Activated CD4-positive, alpha-beta T cell treated with anti-CD3 and anti-CD28 coated beads for 24 hours (primary cell): ENCODE results near the gene MYO3B.
"Not testable (repeated sequence)": the region's sequence is repeated elsewhere in the genome, so short reads cannot be mapped to it uniquely, and the experiment has no call there.

Source experiments
- DNase-seq, 2 donors: peaks; one replicate each; pipeline ENCODE4 v3.0.0-alpha.2; 2020; ENCODE audit warnings: low read depth in 2 of 2

MYO3B gene

DNA sequence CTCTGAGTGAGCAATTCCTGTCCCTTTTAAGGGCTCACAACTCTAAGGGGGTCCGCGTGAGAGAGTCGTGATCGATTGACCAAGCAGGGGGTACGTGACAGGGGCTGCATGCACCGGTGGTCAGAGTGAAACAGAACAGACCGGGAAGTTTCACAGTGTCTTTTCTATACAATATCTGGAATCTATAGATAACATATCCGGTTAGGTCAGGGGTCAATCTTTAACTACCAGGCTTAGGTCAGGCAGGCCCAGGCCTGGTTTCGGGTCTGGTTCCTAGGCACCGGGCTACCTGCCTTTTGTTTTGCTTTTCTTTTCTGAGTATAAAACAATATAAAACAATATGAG, 35.3 kb downstream of the MYO3B start:
- not testable (repeated sequence) for DNase-seq

DNA sequence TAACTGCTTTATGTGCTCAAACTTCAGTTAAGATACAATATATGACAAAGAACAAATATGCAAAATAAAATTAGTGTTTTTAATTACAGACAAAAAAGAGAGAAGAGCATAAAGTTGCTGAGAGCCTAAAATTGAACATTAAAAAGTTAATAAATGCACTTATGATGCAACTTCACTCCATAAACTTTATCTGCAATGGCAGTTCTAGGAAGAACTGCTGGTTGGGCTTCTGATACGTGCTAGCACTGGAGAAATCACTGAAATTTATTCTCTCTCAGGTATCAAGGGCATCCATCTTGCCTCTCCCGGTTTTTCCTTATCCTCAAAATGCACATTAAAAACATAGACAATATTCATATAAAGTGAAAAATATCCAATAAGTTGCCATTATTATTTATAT, 35.7 kb downstream of the MYO3B start:
- DNase-seq: no peak

DNA sequence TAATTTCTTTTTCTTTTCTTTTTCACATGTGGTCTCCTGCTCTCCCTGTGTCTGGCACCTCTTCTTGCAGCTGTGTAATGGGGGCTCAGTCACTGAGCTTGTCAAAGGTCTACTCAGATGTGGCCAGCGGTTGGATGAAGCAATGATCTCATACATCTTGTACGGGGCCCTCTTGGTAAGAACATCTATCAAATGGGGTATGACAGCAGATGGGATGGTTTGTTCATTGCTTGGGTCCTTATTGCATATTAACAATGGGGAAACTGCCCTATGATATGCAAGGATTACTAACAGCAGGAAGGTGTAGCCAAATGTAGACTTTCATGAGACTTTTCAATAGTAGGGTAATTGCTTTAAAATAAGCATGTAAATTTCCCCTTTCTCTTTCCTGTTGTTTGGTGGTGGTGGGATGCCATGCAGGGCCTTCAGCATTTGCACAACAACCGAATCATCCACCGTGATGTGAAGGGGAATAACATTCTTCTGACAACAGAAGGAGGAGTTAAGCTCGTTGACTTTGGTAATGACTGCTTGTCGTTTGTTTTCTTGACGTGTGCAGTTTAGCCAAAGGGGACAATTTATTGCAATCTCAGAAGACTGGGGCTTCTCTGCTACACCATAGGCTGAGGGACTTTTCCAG, 36.5 kb downstream of the MYO3B start:
- no peak for DNase-seq

DNA sequence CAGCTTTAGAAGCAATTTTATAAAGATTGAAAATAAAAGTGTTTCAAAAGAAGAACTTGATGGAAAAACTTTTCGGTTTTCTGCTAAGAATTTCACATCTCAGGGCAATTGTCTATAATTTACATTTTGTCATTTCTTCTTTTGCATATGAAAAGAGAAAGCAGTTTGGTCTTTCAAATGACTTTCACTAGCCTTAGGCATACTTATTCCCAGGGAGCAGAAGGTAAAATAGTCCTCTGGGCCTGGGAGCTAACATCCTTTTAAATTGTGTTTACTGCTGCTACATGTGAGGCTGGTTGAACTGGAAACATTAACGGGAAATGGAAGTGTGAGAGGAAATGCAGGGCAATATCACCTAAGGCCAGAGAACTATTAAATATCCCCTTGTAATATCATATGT, 37.1 kb downstream of the MYO3B start:
- DNase-seq: no peak

DNA sequence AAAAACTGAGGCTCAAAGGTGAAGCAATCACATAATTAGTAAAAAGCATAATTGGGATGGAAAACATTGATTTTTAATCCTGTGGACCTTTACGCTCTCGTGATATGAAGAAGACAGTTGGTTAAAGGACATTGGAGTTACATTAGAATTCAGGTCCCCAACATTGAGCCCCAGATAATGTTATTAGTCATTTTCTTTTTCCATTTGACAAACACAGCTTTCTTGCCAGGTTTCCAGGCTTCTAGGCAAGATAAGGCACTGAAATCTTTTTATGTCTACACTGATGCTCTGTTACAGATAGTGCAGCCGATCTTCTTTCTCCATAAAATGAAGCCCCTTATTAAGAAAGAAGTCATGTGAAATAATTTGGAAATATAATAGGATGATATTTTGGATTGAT, 38.5 kb downstream of the MYO3B start:
- DNase-seq: no peak

DNA sequence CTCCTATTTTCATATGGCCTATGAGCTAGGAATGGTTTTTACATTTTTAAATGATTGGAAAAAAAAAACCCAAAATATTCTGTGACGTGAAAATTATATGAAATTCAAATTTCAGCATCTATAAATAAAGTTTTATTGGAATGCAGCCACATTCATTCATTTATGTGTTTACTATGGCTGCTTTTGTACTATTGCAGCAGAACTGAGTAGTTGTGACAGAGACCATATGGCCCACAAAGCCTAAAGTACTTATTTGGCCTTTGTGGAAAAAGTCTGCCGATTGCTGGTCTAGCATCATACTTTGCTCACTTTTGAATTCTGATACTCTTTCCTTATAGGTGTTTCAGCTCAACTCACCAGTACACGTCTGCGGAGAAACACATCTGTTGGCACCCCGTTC, 39.0 kb downstream of the MYO3B start:
- DNase-seq: no peak

DNA sequence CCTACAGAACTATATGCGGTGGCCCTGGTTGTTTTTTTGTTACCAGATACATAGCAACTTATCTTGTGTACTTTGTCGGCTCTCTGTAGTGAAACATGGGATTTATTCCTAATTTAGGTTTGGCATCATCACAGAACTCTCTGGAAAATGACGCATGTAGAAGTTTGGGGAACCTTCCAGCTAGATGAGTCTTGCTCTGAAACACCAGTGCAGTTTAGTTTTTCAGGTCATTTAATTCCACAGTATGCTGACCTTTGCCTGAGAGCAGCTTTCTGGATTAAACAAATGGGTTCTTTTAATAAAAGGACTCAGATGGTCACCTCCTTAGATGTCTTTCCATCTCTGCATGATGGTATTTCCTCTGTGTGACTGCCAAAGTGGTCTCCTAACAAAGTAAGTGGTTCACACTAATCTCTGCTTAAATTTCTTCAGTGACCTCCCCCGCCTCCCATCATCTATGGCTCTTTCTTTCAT, 39.9 kb downstream of the MYO3B start:
- DNase-seq: no peak

DNA sequence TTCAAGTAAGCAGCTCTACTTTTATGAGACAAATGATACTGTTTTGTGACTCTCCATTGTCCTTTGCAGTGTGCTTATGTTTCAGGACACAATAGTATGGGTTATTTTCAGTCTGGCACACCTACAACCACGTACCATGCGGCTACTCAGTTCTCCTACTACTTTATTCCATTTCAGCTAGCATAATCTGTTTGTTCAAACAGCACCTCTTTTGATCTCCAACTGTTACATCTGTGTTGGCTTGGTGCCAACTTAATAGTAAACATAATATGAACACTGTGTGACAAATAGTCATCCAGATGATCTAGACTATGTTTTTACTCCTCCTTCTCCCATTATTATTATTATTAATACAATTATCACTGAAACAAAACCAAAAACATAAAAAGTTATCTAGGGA, 40.5 kb downstream of the MYO3B start:
- DNase-seq: no peak

DNA sequence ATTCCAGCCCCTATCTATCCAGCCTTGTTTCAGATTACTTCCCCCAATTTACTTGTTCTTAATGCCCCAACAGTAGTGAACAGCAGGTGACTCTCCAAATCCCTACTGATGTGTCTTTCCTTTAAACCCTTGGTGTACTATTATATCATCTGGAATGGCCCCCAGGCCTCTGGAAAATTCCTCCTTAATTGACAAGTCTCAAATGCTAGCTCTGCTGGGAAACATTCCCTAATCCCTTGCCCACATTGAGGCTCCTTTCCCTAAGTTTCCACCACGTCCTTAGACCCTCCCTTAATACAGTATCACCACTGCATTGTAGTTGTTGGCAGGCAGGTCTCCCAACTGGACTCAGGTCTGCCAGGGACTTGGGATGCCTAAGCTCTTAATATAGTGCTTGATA, 41.0 kb downstream of the MYO3B start:
- DNase-seq: no peak

DNA sequence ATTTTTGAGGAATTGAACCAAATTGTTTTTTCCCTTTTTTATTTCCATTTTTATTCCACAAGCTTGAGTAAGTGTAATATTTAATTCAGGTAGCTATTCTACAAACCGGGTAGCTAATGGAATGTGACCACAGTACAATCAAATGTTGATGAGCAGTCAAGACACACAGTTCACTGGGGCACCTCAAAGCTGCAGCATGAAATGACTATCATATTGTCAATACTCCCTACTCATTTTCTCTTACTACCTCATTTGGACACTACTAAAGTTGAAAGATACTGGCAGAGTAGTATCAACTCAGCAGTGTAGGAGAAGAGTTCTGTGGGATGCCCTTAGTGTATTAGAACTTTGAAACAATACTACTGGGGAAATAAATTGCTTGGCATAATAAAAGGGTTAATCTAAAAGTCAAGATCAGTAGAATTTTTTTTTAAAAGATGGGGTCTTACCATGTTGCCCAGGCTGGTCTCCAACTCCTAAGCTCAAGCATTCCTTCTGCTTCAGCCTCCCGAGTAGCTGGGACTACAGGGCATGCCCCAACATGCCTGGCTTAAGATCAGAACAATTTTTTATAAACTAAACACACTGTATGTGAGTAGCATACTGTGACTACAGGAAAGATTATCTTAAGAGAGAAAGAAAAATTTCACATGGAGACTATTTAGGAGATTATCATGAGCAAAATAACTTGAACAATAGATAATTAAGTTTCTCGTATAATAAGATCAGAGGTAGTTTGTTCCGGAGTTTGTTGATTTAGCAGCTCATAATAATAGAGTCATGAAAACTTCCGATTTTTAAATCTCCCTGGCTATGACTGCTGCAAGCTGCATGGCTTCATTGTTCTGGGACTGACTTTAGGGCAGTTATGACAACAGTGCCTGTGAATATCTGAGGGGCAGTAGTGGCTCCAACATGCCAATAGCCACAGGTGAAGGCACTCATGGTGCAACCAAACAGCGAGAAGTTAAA, 43.7 kb downstream of the MYO3B start:
- DNase-seq: no peak

DNA sequence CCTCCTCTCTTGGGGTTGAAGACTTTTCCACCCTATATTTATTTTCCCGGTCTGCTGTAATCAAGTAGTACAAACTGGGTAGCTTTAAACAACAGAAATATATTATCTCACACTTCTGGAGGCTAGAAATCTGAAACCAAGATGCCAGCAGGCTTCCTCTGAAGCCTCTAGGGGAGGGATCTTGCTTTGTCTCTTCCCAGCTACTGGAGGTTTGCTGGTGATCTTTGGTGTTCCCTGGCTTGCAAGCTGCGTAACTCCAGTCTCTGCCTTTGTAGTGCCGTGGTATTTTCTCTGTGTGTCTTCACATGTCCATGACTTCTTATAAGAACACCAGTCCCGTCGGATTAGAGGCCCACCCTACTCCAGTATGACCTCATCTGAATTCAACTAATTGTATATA, 44.4 kb downstream of the MYO3B start:
- no peak for DNase-seq

DNA sequence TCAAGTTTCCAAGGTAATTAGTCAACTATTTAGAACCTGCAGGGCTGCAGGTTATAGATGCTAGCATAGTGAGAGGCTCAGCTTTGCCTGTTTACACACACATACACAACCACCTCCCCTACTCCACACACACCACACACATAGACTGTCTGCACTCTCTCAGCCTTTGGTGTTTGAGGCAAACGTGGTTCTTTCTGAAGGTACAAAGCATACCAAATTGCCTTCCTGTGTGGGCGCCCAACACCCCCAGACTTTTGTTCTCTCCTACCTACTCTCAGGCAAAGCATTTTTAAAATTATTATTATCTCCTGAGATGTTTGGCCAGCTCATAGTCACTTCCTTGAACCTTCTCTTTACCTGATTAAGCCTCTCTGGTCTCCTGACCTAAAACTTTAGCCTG, 44.9 kb downstream of the MYO3B start:
- no peak for DNase-seq

DNA sequence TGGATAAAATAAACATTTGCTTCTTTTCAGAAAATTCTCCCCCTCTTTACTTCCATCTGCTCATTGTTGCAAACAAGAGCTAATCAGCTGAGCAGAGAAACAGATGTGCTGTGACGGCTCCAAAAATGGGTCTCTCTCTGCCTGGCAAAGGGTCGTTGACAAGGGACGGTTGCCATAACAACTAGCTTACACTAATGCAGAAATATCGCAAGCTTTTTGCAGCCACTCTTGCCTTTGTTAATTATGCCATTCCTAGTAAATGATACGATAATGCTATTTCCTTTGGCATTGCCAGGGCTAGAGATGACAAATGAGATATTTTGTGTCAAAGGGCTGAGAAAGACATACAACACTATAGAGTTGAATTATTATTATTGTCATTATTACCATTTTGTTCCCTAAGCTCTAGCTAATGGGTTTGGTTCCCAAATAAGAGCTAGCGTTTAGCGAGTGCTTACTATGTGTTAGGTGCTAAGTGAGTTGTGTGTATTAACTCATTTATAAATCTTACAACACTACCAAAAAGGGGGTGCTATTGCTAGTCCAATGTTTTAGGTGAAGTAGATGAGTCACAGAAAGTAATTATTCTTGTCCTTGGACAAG, 46.8 kb downstream of the MYO3B start:
- DNase-seq: no peak

DNA sequence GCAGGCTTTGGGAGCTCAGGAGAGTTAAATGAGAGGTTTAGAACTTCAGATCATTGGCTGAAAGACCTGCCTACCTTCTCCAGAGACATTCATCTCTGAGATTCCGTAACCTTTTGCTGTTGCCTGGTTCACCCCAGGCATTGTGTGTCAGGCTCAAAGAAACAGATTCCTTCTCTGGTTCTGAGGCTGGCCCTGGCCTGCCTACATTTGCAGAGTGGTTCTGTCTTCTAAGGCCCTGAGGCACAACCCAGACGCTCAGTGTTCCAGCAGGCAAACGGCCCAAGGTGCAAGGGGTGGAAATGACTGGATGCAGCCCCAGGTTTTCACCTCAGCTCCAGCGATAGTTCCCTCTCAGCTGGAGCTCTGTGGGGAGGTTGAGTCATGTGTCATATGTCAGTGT, 48.3 kb downstream of the MYO3B start:
- no peak for DNase-seq

DNA sequence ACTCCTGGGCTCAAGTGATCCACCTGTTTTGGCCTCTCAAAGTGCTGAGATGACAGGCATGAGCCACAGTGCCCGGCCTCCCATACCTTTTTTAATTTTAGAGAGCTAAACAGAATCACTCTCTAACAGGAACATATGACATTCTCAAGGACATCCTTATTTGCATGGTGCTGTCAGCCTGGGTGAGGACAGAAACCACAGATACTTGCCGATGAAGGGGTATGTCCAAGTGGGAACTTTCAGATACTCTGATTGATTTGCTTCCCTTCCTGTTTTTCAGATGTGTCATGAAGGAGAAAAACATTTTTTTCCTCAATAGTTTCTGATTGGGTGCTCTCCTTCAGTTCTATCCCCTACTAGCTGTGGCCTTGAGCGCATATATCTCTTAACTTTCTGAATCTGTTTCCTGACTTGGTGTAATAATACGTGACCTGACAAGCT, 49.6 kb downstream of the MYO3B start:
- no peak for DNase-seq

DNA sequence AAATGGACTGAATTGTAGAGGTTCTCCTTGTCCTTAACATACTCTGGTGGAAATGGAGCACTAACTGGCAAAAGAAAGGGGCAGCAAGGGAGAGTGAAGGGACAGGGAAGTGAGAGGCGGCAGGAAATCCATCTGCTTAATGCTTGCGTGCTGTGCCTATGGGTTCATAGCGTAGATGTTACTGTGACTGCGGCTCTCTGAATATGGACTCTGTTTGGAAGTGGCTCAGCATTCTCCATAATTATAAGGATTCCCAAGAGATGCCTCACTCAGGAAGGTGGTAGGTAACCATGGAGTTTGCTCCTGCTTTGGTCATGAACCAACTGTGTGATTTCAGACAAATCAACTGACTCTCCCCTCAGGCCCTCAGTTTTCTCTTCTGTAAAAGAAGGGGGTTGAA, 50.0 kb downstream of the MYO3B start:
- DNase-seq: no peak

DNA sequence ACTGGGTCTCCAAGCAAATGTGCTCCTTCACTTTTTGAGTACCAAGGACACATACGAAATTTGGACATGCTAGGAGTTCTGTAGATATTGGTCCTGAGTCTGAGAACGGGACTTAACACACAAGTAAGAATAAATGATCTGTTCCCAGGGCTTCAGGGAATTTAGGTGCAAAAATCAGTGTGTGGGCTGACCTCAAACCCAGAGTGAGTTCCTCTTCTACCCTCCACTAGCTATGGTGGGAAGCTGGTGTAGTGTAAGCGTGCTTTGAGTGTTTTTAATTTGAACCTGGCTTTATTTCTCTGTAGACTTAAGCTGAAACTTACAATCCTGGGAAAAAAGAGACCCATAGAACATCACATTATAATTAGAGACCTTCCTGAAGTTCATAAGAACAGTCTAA, 50.5 kb downstream of the MYO3B start:
- no peak for DNase-seq

DNA sequence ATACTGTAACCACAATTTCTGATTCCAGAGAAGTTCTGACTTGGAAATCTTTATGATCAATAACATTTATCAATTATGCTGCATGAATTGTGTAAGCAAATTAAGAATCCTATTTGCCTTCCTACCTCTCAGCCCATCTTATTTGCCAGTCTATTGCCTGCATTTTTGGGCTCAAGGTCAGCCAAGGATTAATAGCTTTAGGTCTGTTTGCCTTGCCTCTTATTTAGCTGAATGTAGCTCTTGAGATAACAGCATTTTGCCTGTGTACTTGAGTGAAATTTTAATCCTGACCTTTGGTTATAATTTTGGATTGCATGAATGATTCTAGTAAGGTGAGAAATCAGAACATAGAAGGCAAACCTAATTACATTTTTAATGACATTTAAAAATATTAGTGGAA, 51.2 kb downstream of the MYO3B start:
- no peak for DNase-seq

DNA sequence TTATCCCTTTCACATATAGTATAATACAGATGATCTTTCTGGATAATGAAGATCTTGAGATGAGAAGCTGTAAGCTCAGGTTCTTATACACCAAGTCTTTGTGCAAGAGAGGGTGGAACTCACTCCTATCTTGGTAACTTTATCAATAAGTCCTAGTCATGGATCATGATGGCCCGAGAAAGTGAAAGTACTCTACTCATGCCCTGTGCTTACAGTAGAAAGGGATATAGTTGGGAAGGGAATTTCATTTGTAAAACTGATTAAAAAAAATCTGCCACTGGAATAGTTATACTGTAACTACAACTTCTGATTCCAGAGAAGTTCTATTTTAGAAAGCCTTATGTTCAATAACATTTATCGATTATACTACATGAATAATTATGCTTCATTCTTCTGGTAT, 51.8 kb downstream of the MYO3B start:
- DNase-seq: no peak

DNA sequence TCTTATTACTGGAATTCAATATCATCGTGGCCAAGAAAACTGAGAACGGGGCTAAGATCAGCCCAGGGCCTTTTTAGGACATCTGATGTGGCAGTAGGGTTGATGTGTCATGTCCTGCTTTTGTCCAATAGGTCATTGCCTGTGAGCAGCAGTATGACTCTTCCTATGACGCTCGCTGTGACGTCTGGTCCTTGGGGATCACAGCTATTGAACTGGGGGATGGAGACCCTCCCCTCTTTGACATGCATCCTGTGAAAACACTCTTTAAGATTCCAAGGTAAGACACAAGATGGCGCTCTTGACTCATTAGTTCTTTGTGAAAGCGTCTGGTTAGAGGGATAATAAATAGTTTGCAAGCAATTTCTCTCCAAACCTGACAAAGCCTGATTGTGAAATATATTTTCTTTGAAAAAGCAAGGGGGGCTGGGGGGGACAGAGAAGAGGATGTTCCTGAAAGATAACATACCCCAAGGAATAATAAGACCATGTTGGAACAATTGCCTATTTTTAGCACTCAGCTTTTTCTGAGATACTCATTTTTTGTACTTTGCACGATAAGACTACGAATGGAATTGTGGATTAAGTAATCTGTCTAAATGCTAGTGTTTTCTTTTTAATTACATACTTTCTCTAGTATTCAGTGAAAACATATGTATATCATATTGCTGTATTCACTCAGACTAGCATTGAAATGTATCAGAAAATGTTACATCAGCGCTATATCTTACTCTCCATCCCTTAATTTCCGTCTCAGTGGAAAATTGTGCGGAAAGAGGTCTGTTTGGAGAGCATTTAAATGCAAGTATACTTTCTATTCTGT, 58.1 kb downstream of the MYO3B start:
- no peak for DNase-seq

DNA sequence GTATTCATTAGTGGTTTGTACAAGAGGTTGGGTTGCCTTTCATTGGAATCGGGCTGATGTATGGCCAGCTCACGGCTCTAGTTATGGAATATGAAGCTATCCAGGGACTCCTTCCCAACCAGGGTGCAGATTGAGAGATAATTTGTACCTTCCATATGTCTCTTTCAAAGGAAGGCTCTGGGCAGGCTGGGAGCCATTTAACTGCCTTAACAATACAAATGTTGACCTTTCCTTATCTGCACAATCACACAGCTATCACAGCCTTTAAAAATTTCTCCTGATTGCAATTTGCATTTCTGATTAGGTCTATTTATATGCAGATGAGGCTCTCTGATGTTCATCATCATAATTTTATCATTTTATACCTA, 58.7 kb downstream of the MYO3B start:
- no peak for DNase-seq

DNA sequence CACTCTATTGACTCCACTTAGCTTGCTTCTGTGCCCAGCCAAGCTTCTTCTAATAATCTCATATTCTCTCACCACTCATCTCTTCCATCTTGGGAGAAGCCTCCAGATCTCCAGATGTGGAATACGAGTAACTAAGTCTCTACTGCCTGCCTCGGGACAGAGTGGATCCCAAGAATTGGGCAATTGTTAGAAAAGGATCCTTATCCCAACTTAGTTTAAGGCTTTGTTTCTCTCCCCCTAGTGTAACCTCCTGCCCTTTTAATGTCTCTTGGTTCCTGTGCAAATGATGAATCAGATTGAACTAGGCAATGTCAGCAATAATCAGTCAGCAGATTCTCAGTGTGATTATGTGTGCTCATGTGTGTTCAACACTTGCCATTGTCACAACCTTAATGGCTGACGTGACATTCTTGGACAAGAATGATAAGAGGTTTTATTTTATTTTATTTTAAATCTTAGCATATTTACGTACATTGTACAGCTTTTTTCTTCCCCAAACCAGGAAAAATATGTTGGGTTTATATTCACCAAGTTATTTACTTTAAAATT, 59.7 kb downstream of the MYO3B start:
- DNase-seq: no peak
